ENCODE measurements around the gene HIVEP3.

DNA sequence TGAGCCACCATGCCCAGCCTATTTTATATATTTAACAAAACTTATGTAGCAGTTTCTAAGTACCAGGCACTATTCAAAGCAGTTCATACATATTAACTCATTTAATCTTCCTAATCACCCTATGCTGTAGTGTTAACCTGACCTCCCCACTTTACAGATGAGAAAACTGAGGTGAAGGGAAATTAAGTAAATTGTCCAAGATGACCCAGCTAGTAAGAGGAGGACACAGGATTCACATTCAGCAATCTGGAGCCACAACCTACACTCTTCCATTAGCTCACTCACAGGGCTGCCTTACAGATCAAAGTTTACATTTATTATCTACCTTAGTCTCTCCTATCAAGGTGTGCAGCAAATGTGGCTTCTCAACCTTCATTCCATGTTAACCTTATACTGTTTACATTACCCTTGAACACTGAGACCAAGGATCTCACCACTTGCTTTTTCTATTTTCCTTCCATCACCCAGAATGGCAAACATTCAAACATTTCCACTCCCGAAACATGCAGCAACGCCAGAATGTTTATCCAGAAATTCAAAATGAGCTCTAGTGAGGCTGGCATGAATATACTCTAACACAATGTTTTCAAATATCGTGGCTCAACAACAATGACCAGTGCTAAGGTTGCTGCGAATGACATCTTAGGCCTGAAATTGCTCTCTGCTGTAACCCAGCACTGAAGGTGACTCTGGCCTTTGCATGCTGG is 24.5 kb downstream of the HIVEP3 start:
- TF ChIP-seq CTCF (optimal IDR thresholded peaks at IDR 0.05 in 1 of 3, IDR thresholded peaks at IDR 0.05 in 1 of 3, conservative IDR thresholded peaks at IDR 0.05 in 1 of 3; ENCODE audit: extremely low read depth in 1 of 3, insufficient read depth in 2 of 3, low read length in 3 of 3) (no peak), EZH2 (IDR thresholded peaks at IDR 0.05; ENCODE audit: low read length) (no peak)

All from keratinocyte (primary cell).